Prostate gland (tissue), 2 donors: Measurements from ENCODE around the gene DOCK3. TPM values are rescaled to one million over a fixed set of nuclear protein-coding genes. Genes with fewer than 3 reads are reported as not detected.

Experiments used
- DNase-seq: peaks from one replicate; pipeline ENCODE4 v3.0.0-alpha.2; 2019; ENCODE audit warnings: low spot score
- H3K27ac ChIP-seq, 2 donors: fragments of 200-600 bp; sonication (generic); 2 replicates each; pipeline ENCODE4 v1.5.1; 2017 to 2019
- H3K27me3 ChIP-seq: fragments of 200-600 bp; sonication (generic); replicated peaks from 2 replicates; pipeline ENCODE4 v1.5.1; 2019; ENCODE audit not compliant: insufficient read depth
- H3K36me3 ChIP-seq, 2 donors: fragments of 200-600 bp; sonication (generic); 1 replicate in 1 of 2; 2 replicates in 1 of 2; pipeline versions ENCODE4 v1.5.1 to v1.8.1; 2017 to 2019
- H3K4me1 ChIP-seq: fragments of 200-600 bp; sonication (generic); replicated peaks from 2 replicates; pipeline ENCODE4 v1.5.1; 2019
- H3K4me3 ChIP-seq, 2 donors: fragments of 200-600 bp; sonication (generic); 2 replicates each; pipeline ENCODE4 v1.5.1; 2017 to 2019
- H3K9me3 ChIP-seq: fragments of 200-600 bp; sonication (generic); 2 replicates; pipeline ENCODE4 v1.5.1; 2017
- POLR2A ChIP-seq: fragments of 450-650 bp; IDR thresholded peaks from one replicate; pipeline ENCODE4 v1.6.1; 2016; ENCODE audit warnings: antibody characterized with exemption, mild to moderate bottlenecking
- POLR2AphosphoS5 ChIP-seq: sonication (generic); formaldehyde crosslinking; IDR thresholded peaks from one replicate; pipeline ENCODE4 v1.6.1; 2017; ENCODE audit warnings: antibody characterized with exemption
- WGBS: methylation state at CpG from one replicate; pipeline ENCODE4 v1.1.5; 2018; 5-methylcytosine and 5-hydroxymethylcytosine counted together
- intact Hi-C: fragments of 100-400 bp; cut with DNase I; formaldehyde crosslinking; loops from one replicate; pipeline ENCODE4 v1.14.2; 2022
- total RNA-seq, 2 donors: library from RNA; depleted of rRNA; stranded (reverse); fragments of >200 nt; gene quantifications; one replicate each; pipeline ENCODE4 v1.1.0, GENCODE V29; 2016
- TF ChIP-seq, protein P1 (sequence below), 4 experiments: fragments of 200-600 bp in 2 of 4; fragments of 450-650 bp in 2 of 4; sonication (generic) in 2 of 4; IDR thresholded peaks; 1 replicate in 3 of 4; 2 replicates in 1 of 4; pipeline ENCODE4 v1.5.1; 2016 to 2019; ENCODE audit warnings: antibody characterized with exemption in 4 of 4, mild to moderate bottlenecking in 2 of 4, moderate library complexity in 2 of 4

Gene DOCK3
- total RNA-seq, 2 donors from 2014 or later = 0.36 to 6.3 TPM

GRCh38 chr3:51139616-51140015 is 464.9 kb downstream of the DOCK3 start:
- 43% methylated on average over 1 of the region's 1 CpG for WGBS
- intact Hi-C loops = no loop called here
- peak; percentile 10 for DNase-seq
- Histone ChIP-seq H3K4me3 (no peak overlapping the region), H3K27me3 (no peaks in the 10 kb centered on the region), H3K9me3 (no peaks in the 10 kb centered on the region), H3K36me3 (no peaks in the 10 kb centered on the region), H3K4me1 (no peaks in the 10 kb centered on the region), H3K27ac (no peak overlapping the region)
- TF ChIP-seq POLR2AphosphoS5 = no peak
- TF ChIP-seq, protein P1, sequence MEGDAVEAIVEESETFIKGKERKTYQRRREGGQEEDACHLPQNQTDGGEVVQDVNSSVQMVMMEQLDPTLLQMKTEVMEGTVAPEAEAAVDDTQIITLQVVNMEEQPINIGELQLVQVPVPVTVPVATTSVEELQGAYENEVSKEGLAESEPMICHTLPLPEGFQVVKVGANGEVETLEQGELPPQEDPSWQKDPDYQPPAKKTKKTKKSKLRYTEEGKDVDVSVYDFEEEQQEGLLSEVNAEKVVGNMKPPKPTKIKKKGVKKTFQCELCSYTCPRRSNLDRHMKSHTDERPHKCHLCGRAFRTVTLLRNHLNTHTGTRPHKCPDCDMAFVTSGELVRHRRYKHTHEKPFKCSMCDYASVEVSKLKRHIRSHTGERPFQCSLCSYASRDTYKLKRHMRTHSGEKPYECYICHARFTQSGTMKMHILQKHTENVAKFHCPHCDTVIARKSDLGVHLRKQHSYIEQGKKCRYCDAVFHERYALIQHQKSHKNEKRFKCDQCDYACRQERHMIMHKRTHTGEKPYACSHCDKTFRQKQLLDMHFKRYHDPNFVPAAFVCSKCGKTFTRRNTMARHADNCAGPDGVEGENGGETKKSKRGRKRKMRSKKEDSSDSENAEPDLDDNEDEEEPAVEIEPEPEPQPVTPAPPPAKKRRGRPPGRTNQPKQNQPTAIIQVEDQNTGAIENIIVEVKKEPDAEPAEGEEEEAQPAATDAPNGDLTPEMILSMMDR (IDR thresholded peaks at IDR 0.05) = no peak
- no peak for TF ChIP-seq POLR2A

DNA sequence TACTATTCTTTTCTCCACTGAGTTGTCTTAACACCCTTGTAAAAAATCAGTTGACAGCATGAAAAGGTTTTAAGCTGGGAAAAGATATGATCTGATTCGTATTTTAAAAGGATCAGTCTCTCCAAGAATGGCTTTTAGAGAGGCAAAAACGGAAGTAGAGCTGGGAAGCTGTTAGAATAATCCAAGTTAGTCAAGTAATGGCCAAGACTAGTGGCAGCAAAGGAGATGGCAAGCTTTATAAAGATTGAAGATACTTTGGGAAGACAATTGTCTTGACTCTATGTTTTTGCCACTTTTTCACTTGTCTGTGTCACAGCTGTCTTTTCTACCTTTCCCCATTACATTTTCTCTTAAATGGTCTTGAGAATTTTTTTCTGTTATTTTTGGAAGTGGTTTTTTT is 466.8 kb downstream of the DOCK3 start:
- no peak for DNase-seq
- no peak overlapping the region for H3K27ac ChIP-seq
- H3K4me3 ChIP-seq = no peak overlapping the region
- H3K27me3 ChIP-seq = no peaks in the 10 kb centered on the region
- TF ChIP-seq POLR2A = no peak
- TF ChIP-seq, protein P1 (IDR thresholded peaks at IDR 0.05) = no peak
- no peak for TF ChIP-seq POLR2AphosphoS5
- H3K4me1 ChIP-seq = no peaks in the 10 kb centered on the region
- intact Hi-C loops = no loop called here
- no peaks in the 10 kb centered on the region for H3K36me3 ChIP-seq
- WGBS = 5% methylated on average over 2 of the region's 2 CpGs
- no peaks in the 10 kb centered on the region for H3K9me3 ChIP-seq

DNA sequence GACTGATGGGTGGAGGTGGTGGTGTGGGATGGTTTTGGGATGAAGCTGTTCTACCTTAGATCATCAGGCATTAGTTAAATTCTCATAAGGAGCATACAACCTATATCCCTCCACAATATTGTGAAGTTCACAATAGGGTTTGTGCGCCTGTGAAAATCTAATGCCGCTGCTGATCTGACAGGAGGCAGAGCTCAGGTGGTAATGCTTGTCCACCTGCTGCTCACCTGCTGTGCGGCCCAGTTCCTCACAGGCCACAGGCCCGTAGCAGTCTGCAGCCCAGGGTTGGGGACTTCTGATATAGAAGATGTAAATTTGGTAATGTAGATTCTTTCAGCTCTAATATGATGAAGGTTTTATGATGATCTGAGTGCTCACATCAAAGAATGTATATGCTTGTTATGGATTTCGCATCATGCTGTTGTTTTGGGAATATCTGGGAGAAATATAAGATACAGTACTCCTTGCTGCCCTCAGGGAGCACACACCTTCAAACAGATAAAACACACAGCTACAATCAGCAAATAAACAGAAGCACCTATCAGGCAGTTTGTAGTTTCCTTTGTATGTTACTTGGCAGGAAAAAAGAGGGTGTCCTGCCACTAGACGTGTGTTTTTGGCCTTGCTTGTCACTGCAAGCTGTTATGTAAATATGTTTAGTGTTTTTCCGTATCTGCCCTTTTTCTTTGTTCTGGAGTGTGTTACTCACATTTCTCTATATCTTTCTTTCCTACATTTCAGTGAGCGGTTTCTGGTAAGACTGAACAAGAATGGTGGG is 471.3 kb downstream of the DOCK3 start:
- intact Hi-C loops = no loop called here
- no peak for DNase-seq
- Histone ChIP-seq H3K27ac (no peak overlapping the region), H3K27me3 (no peaks in the 10 kb centered on the region), H3K36me3 (no peaks in the 10 kb centered on the region), H3K4me3 (no peak overlapping the region), H3K4me1 (no peaks in the 10 kb centered on the region), H3K9me3 (no peaks in the 10 kb centered on the region)
- WGBS = 78% methylated on average over 8 of the region's 8 CpGs
- TF ChIP-seq, protein P1 (IDR thresholded peaks at IDR 0.05) = no peak
- no peak for TF ChIP-seq POLR2AphosphoS5
- TF ChIP-seq POLR2A = no peak

DNA sequence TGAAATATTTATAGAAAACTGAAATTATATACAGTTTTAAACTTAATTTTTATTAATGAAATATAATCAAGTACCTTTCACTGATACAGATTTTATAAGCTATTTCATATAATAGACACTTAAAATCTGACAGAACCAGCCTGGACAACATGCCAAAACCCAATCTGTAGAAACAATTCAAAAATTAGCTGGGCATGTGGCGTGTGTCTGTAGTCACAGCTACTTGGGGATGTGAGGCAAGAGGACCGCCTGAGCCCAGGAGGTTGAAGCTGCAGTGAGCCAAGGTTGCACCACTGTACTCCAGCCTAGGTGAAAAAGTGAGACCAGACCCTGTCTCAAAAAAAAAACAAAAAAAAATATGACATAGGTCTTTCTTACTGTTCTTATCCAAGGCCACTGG is 472.1 kb downstream of the DOCK3 start:
- Histone ChIP-seq H3K9me3 (no peaks in the 10 kb centered on the region), H3K36me3 (no peaks in the 10 kb centered on the region), H3K27me3 (no peaks in the 10 kb centered on the region), H3K4me3 (no peak overlapping the region), H3K4me1 (no peaks in the 10 kb centered on the region), H3K27ac (no peak overlapping the region)
- DNase-seq = no peak
- 82% methylated on average over 2 of the region's 2 CpGs for WGBS
- TF ChIP-seq POLR2AphosphoS5 (no peak), POLR2A (no peak)
- TF ChIP-seq, protein P1 (IDR thresholded peaks at IDR 0.05) = no peak
- intact Hi-C loops = no loop called here

DNA sequence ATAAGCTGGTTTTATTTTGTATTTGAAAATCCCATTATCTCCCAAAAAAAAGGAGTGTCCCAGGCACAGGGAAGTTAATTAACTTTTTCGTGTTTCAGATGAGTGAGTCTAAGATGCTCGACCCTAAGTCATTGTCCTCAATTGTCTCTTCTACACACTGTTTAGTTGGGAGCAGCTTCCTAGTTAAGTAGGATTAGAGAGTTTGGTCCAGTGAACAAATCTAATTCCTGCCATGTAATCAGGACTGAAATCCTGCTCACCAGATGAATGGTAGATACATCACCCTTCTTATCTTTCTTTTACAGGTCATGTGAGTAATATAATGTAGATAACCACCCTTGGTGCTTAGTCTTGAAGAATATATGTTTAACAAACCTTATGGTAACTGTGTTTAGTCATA is 481.4 kb downstream of the DOCK3 start:
- TF ChIP-seq POLR2A (no peak), POLR2AphosphoS5 (no peak)
- TF ChIP-seq, protein P1 (IDR thresholded peaks at IDR 0.05) = no peak
- no peak for DNase-seq
- Histone ChIP-seq H3K4me3 (no peak overlapping the region), H3K36me3 (no peaks in the 10 kb centered on the region), H3K4me1 (no peaks in the 10 kb centered on the region), H3K27ac (no peak overlapping the region), H3K27me3 (no peaks in the 10 kb centered on the region), H3K9me3 (no peaks in the 10 kb centered on the region)
- intact Hi-C loops = no loop called here
- WGBS = 81% methylated on average over 2 of the region's 2 CpGs
